WI38 (cell line): ENCODE results near the gene DDX39A.

Experiments
- H3K4me3 ChIP-seq: 2 replicates; pipeline ENCODE4 v1.5.1; 2011; ENCODE audit warnings: low read depth, mild to moderate bottlenecking, control low read depth, low read length
- TF ChIP-seq, protein P1 (sequence below): IDR thresholded peaks from 2 replicates; pipeline ENCODE4 v1.5.1; 2012; ENCODE audit warnings: low read depth, mild to moderate bottlenecking, control low read depth, low read length

Gene DDX39A

DNA sequence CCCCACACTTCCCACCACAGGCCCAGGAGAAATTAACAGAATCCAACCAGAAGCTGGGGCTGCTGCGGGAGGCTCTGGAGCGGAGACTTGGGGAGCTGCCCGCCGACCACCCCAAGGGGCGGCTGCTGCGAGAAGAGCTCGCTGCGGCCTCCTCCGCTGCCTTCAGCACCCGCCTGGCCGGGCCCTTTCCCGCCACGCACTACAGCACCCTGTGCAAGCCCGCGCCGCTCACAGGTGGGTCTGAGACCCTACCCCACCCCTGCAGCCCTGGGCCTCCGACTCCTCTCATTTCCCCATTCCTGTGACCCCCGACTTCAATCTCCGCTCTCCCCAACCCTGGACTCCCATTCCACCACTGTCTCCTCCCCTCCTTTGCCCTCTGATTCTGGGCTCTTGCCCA, 31.7 kb upstream of the DDX39A start:
- TF ChIP-seq, protein P1, sequence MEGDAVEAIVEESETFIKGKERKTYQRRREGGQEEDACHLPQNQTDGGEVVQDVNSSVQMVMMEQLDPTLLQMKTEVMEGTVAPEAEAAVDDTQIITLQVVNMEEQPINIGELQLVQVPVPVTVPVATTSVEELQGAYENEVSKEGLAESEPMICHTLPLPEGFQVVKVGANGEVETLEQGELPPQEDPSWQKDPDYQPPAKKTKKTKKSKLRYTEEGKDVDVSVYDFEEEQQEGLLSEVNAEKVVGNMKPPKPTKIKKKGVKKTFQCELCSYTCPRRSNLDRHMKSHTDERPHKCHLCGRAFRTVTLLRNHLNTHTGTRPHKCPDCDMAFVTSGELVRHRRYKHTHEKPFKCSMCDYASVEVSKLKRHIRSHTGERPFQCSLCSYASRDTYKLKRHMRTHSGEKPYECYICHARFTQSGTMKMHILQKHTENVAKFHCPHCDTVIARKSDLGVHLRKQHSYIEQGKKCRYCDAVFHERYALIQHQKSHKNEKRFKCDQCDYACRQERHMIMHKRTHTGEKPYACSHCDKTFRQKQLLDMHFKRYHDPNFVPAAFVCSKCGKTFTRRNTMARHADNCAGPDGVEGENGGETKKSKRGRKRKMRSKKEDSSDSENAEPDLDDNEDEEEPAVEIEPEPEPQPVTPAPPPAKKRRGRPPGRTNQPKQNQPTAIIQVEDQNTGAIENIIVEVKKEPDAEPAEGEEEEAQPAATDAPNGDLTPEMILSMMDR = no peak

DNA sequence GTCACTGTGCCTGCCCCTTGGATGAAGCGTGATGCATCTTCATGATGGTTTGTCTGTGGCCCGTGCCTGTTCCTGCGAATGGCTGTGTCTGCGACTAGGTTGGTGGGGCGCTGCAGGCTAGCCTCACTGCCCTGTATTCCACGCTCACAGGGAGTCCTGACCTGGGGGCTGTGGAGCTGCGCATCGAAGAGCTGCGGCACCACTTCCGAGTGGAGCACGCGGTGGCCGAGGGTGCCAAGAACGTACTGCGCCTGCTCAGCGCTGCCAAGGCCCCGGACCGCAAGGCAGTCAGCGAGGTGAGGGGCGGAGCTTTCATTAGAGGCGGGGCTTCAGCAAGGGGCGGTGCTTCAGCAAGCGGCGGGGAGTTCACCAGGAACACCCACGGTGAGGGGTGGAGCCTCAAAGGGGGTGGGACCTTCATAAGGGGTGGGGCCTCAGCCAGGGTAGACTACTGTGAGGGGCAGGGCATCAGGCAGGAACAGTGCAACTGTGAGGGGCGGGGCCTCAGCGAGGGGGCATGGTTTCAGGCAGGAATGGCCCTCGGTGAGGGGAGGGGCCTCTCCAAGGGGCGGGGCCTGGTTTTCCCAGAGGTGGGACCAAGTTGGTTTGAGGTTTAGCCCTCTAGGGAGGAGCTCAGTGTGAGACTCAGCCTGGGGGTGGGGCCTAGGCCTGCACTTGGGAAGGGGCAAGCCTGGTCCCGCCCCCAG, 31.2 kb upstream of the DDX39A start:
- TF ChIP-seq, protein P1 = no peak

More for the DNA sequence above, 31.7 kb upstream of the DDX39A start:
- no peak overlapping the region for H3K4me3 ChIP-seq

DNA sequence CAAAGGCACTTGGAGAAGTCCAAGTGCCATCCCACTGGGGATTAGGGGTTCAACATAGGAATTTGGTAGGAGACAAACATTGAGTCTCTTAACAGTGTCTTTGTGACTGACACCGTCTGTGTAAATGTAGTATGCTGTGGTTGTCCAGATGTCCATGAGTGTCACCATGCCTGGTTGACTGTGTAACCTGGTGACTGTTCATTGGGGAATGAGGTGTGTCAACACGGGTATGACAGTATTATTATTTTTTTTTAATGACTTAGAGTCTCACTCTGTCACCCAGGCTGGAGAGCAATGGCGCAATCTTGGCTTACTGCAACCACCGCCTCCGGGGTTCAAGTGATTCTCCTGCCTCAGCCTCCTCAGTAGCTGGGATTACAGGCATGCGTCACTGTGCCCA, 30.2 kb upstream of the DDX39A start:
- TF ChIP-seq, protein P1 = no peak
- H3K4me3 ChIP-seq = no peak overlapping the region

More for the DNA sequence above, 31.2 kb upstream of the DDX39A start:
- H3K4me3 ChIP-seq = no peak overlapping the region

DNA sequence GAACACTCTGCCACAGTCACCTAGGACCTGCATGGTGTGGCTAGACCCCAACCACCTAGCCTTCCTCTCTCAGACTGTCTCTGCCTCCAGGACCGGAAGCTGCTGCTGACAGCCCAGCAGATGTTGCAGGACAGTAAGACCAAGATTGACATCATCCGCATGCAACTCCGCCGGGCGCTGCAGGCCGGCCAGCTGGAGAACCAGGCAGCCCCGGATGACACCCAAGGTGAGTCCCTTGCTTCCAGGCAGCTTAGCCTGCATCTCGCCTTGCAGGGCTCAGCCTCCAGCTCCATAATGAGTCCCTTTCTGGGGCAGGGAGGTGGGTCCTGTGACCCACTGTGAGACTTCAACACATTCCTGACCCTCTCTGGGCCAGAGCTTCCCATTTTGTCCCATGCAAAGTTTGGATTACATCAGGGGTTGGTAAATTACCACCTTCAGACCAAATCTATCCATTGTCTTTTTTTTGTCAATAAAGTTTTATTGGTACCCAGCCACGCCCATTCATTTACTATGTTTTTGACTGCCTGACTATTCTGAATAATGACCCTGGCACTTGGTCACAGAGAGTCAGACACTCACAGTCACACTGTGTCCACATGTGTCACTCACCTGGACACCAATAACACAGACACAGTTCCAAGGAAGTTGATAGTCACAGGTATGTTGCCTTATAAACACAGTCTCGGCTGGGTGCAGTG, 27.3 kb upstream of the DDX39A start:
- no peak overlapping the region for H3K4me3 ChIP-seq
- TF ChIP-seq, protein P1 = no peak

DNA sequence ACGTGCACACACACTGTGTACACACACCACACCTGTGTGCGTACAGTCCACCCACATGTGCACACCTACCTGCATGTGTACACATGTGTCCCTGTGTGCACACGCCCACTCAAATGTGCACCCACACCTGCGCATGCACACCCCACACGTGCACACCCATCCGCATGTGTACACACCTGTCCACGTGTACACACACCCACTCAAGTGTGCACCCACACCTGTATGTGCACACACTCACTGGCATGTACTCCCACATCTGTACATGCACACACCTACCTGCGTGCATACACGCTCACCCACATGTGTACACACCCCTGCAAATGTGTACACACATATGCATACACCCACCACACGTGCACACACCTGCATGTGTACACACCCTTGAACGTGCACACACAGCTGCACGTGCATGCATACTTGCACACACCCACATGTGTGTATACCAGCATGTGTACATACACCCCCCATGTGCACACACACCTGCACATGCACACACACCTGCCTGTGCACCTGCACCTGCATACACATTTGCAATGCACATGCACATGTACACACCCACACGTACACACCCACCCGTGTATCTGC, 24.6 kb upstream of the DDX39A start:
- TF ChIP-seq, protein P1 = no peak
- H3K4me3 ChIP-seq = no peak overlapping the region

DNA sequence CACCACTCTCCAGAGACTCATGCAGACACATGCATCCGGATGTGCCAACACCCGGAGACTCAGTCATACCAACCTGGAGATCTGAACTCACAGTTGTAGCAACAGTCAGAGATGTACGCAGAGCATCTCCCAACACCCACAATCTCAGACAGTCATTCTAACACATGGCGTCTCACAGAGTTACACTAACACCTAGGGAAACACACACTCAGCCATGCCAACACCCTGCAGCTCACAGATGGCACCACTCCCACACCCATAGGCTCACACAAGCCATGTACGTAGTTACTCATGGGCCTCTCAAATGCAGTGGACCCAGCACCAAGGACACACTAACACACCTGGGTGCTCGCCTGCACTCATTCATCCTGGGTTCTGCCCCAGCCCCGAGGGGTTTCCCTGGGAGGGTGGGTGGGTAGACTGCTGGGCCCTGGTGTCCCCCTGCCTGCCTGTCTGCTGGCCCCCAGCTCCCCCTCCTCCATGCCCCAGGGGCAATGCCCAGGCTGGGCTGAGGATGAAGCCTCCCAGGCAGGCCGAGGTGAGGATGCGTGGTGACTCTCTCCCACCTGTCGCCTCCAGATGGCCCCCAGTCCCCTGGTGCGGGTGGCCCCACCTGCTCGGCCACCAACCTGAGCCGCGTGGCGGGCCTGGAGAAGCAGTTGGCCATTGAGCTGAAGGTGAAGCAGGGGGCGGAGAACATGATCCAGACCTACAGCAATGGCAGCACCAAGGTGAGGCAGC, 23.9 kb upstream of the DDX39A start:
- TF ChIP-seq, protein P1 = no peak
- no peak overlapping the region for H3K4me3 ChIP-seq
